PC-9 (cell line): ENCODE measurements around the gene TENM4. TPM values are rescaled to one million over a fixed set of nuclear protein-coding genes. Genes with fewer than 3 reads are reported as not detected.
A peak's percentile ranks its signal among the peaks of the same experiment; 100 is the strongest.

Experiments
- BruUV-seq: library from RNA; stranded (reverse); fragments of 400-500 nt; replicated peaks from 2 replicates; lab custom pipeline; 2021; lab: Mats Ljungman, UMichigan
- CTCF ChIA-PET: fragments of 300-600 bp; sonication (Branson Sonifier 250); formaldehyde crosslinking; loops from one replicate; lab custom pipeline; 2022; ENCODE audit warnings: antibody characterized with exemption; lab: Charles Lee
- POLR2A ChIA-PET: fragments of 300-600 bp; sonication (Branson Sonifier 250); formaldehyde crosslinking; loops from one replicate; lab custom pipeline; 2022; ENCODE audit warnings: antibody characterized with exemption; ENCODE audit not compliant: unreplicated experiment; lab: Charles Lee
- DNase-seq, 2 experiments: peaks; one replicate each; pipeline versions ENCODE4 v3.0.0 to v3.0.0-alpha.2; 2015 to 2022; ENCODE audit warnings: mixed read lengths in 1 of 2
- H2AFZ ChIP-seq: fragments of 200-600 bp; sonication (generic); 2 replicates; pipeline ENCODE4 v1.8.1; 2017; ENCODE audit warnings: antibody characterized with exemption
- H3F3A ChIP-seq: fragments of 200-600 bp; sonication (generic); 2 replicates; pipeline ENCODE4 v1.8.1; 2017; ENCODE audit warnings: antibody characterized with exemption, mild to moderate bottlenecking, low read depth; ENCODE audit not compliant: insufficient read depth
- H3K27ac ChIP-seq: fragments of 200-600 bp; sonication (generic); 2 replicates; pipeline ENCODE4 v1.6.1; 2016; ENCODE audit warnings: mixed run types
- H3K27me3 ChIP-seq: fragments of 200-600 bp; sonication (generic); 2 replicates; pipeline ENCODE4 v1.6.1; 2016; ENCODE audit warnings: low read depth, mixed run types; ENCODE audit not compliant: insufficient read depth
- H3K36me3 ChIP-seq: fragments of 200-600 bp; sonication (generic); 2 replicates; pipeline ENCODE4 v1.6.1; 2016; ENCODE audit warnings: low read depth, mixed run types
- H3K4me1 ChIP-seq: fragments of 200-600 bp; sonication (generic); replicated peaks from 2 replicates; pipeline ENCODE4 v1.6.1; 2016; ENCODE audit warnings: mixed run types; ENCODE audit not compliant: insufficient read depth
- H3K4me2 ChIP-seq: fragments of 200-600 bp; sonication (generic); 2 replicates; pipeline ENCODE4 v1.6.1; 2017; ENCODE audit warnings: mixed run types
- H3K4me3 ChIP-seq: fragments of 200-600 bp; sonication (generic); 2 replicates; pipeline ENCODE4 v1.6.1; 2016; ENCODE audit warnings: mixed run types
- H3K79me2 ChIP-seq: fragments of 200-600 bp; sonication (generic); 2 replicates; pipeline ENCODE4 v1.6.1; 2017; ENCODE audit warnings: low read depth, mixed run types
- H3K9me2 ChIP-seq: fragments of 200-600 bp; sonication (generic); 2 replicates; pipeline ENCODE4 v1.8.1; 2017; ENCODE audit warnings: mild to moderate bottlenecking; ENCODE audit not compliant: insufficient read depth
- H3K9me3 ChIP-seq: fragments of 200-600 bp; sonication (generic); 2 replicates; pipeline ENCODE4 v1.8.1; 2016; ENCODE audit warnings: low read depth; ENCODE audit not compliant: insufficient read depth
- H4K20me1 ChIP-seq: fragments of 200-600 bp; sonication (generic); 2 replicates; pipeline ENCODE4 v1.8.1; 2017; ENCODE audit not compliant: insufficient read depth
- EZH2 ChIP-seq: fragments of 200-600 bp; sonication (generic); IDR thresholded peaks from 2 replicates; pipeline ENCODE4 v1.8.0; 2017; ENCODE audit warnings: antibody characterized with exemption, low read depth
- intact Hi-C: fragments of 100-400 bp; cut with micrococcal nuclease; formaldehyde crosslinking; loops from one replicate; pipeline ENCODE4 v1.10.0; 2022; ENCODE audit not compliant: unreplicated experiment
- total RNA-seq: library from RNA; stranded (reverse); gene quantifications from 2 replicates; pipeline ENCODE4 v1.2.3, GENCODE V29; 2021
- TF ChIP-seq, protein P1 (sequence below): fragments of 200-600 bp; sonication (generic); conservative IDR thresholded peaks from 2 replicates; pipeline ENCODE4 v1.6.1; 2017; ENCODE audit warnings: mixed run types, antibody characterized with exemption, mild to moderate bottlenecking, moderate library complexity

Gene TENM4
- total RNA-seq, 1 experiment from 2014 or later: not detected

DNA sequence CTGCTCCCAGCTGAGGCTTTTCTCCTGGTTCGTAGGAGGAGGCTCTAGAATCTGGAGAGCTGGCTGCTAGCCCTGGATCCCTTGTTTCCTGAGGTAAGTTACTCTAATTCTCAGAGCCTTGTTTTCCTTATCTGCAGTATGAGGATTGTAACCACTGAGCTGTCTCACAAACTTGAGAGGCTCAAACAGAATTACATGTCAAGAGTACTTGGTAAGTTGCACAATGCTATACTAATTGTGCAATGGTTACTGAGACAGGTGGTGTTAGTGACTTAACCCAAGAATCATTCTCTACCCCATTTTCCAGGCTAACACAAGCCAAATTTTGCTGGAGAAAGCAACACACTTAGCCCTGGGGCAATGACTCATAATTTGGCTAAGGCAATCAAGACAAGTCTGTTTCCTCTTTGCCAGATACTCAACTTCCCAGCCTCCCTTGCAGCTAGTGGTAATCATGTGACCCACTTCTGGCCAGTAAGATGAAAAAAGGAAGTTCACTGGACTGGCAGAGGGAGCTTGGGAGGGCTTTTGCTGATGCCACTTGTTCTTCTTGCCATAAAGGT lies 348.0 kb downstream of the TENM4 start:
- Histone ChIP-seq H3K9me2 (no peaks in the 10 kb centered on the region), H3K27ac (no peak overlapping the region), H4K20me1 (no peaks in the 10 kb centered on the region; the same call in 1 of the 2 replicates), H3K9me3 (no peaks in the 10 kb centered on the region; the same call in 1 of the 2 replicates), H2AFZ (no peak overlapping the region), H3K36me3 (no peaks in the 10 kb centered on the region), H3K4me3 (no peak overlapping the region), H3F3A (no peaks in the 10 kb centered on the region), H3K4me2 (no peak overlapping the region), H3K79me2 (no peaks in the 10 kb centered on the region), H3K27me3 (peaks cover 29% of the 10 kb centered on the region), H3K4me1 (no peaks in the 10 kb centered on the region)
- intact Hi-C loops: no loop called here
- BruUV-seq: no TSS peak
- TF ChIP-seq, protein P1, sequence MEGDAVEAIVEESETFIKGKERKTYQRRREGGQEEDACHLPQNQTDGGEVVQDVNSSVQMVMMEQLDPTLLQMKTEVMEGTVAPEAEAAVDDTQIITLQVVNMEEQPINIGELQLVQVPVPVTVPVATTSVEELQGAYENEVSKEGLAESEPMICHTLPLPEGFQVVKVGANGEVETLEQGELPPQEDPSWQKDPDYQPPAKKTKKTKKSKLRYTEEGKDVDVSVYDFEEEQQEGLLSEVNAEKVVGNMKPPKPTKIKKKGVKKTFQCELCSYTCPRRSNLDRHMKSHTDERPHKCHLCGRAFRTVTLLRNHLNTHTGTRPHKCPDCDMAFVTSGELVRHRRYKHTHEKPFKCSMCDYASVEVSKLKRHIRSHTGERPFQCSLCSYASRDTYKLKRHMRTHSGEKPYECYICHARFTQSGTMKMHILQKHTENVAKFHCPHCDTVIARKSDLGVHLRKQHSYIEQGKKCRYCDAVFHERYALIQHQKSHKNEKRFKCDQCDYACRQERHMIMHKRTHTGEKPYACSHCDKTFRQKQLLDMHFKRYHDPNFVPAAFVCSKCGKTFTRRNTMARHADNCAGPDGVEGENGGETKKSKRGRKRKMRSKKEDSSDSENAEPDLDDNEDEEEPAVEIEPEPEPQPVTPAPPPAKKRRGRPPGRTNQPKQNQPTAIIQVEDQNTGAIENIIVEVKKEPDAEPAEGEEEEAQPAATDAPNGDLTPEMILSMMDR: no peak
- no peak for TF ChIP-seq EZH2
- CTCF ChIA-PET: no interaction called here
- DNase-seq: peak in 1 of 2 experiments; percentile 67
- POLR2A ChIA-PET: no interaction called here

DNA sequence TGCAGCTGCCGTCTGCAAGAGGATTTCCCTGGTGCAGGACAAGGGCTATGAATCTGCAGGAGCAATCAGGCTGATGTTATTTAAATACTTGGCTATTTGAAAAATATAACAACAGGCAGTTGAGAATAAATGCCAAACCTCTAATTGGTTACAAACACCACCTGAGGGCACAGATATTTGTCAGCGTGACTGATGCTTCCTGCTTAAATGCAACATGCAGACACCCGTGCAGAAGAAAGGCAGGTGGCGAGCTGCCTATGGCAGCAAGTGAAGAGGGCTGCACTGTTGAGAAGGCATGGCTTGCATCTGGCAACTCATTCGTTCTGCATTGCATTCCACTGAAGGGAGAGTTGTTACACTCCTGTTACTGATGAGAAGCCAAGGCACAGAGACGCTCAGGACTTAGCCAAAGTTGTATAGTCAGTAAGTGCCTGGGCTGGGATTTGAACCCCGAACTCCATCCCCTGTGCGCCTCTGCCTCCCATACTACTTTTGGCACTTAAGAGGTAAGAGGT lies 350.6 kb downstream of the TENM4 start:
- no peaks in the 10 kb centered on the region; the same call in 1 of the 2 replicates for H4K20me1 ChIP-seq
- H3K36me3 ChIP-seq: no peaks in the 10 kb centered on the region
- no peak overlapping the region for H3K4me3 ChIP-seq
- intact Hi-C loops: no loop called here
- CTCF ChIA-PET: no interaction called here
- no peaks in the 10 kb centered on the region; the same call in 1 of the 2 replicates for H3K9me3 ChIP-seq
- TF ChIP-seq, protein P1: no peak
- TF ChIP-seq EZH2: no peak
- peaks cover 51% of the 10 kb centered on the region for H3K27me3 ChIP-seq
- DNase-seq: no peak
- H3K27ac ChIP-seq: no peak overlapping the region
- H3K79me2 ChIP-seq: no peaks in the 10 kb centered on the region
- no TSS peak for BruUV-seq
- POLR2A ChIA-PET: no interaction called here
- H3K4me2 ChIP-seq: no peak overlapping the region
- H2AFZ ChIP-seq: no peak overlapping the region
- H3K9me2 ChIP-seq: no peaks in the 10 kb centered on the region
- no peaks in the 10 kb centered on the region for H3K4me1 ChIP-seq
- no peaks in the 10 kb centered on the region for H3F3A ChIP-seq

DNA sequence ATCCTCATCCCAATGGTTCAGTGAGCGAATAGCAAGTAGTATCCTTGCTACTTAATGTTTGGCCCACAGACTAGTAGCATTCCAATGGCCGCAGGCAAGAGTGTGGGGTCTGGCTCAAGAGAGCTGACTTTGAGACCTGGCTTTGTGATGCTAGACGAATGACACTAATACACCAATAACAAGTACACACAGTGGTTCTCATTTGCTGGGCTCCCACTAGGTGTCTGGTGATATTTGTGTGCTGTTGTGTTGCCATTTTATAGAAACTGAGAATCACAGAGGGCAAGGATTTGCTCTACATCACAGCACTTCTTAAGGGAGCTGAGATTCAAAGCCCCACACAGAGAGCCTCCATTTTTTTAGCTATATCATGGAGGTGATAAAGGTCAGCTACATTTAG lies 351.2 kb downstream of the TENM4 start:
- no peaks in the 10 kb centered on the region; the same call in 1 of the 2 replicates for H4K20me1 ChIP-seq
- no peak overlapping the region for H3K4me2 ChIP-seq
- no peak overlapping the region for H2AFZ ChIP-seq
- no peaks in the 10 kb centered on the region for H3K9me2 ChIP-seq
- no peaks in the 10 kb centered on the region for H3K36me3 ChIP-seq
- H3F3A ChIP-seq: no peaks in the 10 kb centered on the region
- no peaks in the 10 kb centered on the region for H3K4me1 ChIP-seq
- DNase-seq: no peak
- intact Hi-C loops: no loop called here
- H3K9me3 ChIP-seq: no peaks in the 10 kb centered on the region; the same call in 1 of the 2 replicates
- no TSS peak for BruUV-seq
- TF ChIP-seq, protein P1: no peak
- no peak for TF ChIP-seq EZH2
- no peak overlapping the region for H3K27ac ChIP-seq
- no peaks in the 10 kb centered on the region for H3K79me2 ChIP-seq
- ChIA-PET CTCF (no interaction called here), POLR2A (no interaction called here)
- no peak overlapping the region for H3K4me3 ChIP-seq
- H3K27me3 ChIP-seq: peaks cover 56% of the 10 kb centered on the region
